ENCODE data around the gene BAK1.
"Not testable (repeated sequence)": the region's sequence is repeated elsewhere in the genome, so short reads cannot be mapped to it uniquely, and the experiment has no call there.

DNA sequence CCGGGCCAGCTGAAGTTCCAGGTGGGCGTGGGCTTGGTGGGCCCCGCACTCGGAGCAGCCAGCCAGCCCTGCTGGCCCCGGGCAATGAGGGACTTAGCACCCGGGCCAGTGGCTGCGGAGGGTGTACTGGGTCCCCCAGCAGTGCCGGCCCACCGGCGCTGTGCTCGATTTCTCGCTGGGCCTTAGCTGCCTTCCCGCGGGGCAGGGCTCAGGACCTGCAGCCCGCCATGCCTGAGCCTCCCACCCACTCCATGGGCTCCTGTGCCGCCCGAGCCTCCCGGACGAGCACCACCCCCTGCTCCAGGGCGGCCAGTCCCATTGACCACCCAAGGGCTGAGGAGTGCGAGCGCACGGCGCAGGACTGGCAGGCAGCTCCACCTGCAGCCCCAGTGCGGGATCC, 47.6 kb downstream of the BAK1 start:
- TF ChIP-seq CTCF (IDR thresholded peaks at IDR 0.05; ENCODE audit: low read depth, low read length, poor library complexity, severe bottlenecking); EZH2phosphoT487 (IDR thresholded peaks at IDR 0.05; ENCODE audit: borderline replicate concordance, low read length): not testable (repeated sequence)
